ENCODE results near the gene C10orf120. TPM values are rescaled to one million over a fixed set of nuclear protein-coding genes. Genes with fewer than 3 reads are reported as not detected.

Gene C10orf120
- total RNA-seq, 4 donors from 2014 or later, result not detected

DNA sequence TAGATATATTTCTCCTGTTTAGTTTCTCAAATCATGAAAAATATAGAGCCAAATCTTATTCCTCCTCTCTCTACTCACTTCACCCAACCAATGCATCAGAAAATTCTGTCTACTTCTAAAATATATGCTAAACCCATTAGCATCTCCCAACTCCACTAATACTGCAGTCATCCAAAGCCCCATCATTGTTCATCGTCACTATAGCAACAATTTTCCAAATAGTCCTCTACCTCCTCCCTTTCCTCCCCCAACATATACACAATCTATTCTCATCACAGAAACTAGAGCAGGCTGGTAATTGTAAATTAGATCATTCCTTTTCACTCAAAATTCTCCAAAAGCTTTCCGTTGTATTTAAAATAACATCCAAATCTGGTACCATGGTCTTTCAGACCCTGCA lies 38.4 kb upstream of the C10orf120 start:
- Histone ChIP-seq H3K4me1 (no peaks in the 10 kb centered on the region), H3K9me3 (no peaks in the 10 kb centered on the region), H3K27me3 (no peaks in the 10 kb centered on the region), H3K27ac (no peak overlapping the region), H3K36me3 (no peaks in the 10 kb centered on the region), H3K4me3 (no peak overlapping the region)
- TF ChIP-seq, protein P1, sequence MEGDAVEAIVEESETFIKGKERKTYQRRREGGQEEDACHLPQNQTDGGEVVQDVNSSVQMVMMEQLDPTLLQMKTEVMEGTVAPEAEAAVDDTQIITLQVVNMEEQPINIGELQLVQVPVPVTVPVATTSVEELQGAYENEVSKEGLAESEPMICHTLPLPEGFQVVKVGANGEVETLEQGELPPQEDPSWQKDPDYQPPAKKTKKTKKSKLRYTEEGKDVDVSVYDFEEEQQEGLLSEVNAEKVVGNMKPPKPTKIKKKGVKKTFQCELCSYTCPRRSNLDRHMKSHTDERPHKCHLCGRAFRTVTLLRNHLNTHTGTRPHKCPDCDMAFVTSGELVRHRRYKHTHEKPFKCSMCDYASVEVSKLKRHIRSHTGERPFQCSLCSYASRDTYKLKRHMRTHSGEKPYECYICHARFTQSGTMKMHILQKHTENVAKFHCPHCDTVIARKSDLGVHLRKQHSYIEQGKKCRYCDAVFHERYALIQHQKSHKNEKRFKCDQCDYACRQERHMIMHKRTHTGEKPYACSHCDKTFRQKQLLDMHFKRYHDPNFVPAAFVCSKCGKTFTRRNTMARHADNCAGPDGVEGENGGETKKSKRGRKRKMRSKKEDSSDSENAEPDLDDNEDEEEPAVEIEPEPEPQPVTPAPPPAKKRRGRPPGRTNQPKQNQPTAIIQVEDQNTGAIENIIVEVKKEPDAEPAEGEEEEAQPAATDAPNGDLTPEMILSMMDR (IDR thresholded peaks at IDR 0.05), result no peak
- TF ChIP-seq EP300 (IDR thresholded peaks at IDR 0.05) (no peak), POLR2A (IDR thresholded peaks at IDR 0.05) (no peak)
- 88 to 94% methylated on average over 2 of the region's 2 CpGs for WGBS, 2 donors
- DNase-seq (ENCODE audit: low spot score in 2 of 2), result no peak

DNA sequence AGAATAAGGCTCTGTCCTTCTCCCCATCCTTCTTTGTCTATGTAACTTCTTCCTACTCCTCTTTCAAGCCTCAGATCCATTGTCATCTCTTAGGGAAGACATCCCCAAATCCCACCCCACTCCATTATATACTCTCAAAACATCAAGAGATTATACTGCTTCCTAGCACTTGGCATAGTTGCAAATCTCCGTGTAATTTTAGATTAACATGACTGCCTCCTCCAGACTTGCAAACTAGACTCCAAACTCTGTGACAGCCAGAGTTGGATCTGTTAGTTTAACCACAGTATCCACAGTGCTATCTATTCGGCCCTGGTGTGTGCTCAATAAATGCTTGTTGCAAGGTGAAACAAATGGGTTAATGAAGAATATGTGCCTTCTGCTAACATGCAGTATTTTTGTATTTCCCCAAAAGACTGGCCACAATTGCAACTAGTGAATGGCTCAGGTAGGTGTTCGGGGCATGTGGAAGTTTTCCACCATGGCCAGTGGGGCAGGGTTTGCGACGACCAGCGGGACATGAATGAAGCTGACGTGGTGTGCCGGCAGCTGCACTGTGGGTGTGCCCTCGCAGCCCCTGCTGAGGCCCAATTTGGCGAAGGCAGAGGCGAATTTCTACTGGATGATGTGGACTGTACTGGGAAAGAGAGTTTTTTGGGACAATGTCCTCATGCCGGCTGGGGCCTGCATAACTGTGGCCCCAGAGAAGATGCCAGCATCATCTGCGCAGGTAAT lies 34.5 kb upstream of the C10orf120 start:
- WGBS, 2 donors, result 81 to 85% methylated on average over 13 of the region's 13 CpGs
- Histone ChIP-seq H3K4me3 (no peak overlapping the region), H3K36me3 (no peaks in the 10 kb centered on the region), H3K27ac (no peak overlapping the region), H3K27me3 (no peaks in the 10 kb centered on the region), H3K9me3 (no peaks in the 10 kb centered on the region), H3K4me1 (no peaks in the 10 kb centered on the region)
- DNase-seq (ENCODE audit: low spot score in 2 of 2), result no peak
- TF ChIP-seq, protein P1 (IDR thresholded peaks at IDR 0.05), result no peak
- TF ChIP-seq POLR2A (IDR thresholded peaks at IDR 0.05) (no peak), EP300 (IDR thresholded peaks at IDR 0.05) (no peak)

DNA sequence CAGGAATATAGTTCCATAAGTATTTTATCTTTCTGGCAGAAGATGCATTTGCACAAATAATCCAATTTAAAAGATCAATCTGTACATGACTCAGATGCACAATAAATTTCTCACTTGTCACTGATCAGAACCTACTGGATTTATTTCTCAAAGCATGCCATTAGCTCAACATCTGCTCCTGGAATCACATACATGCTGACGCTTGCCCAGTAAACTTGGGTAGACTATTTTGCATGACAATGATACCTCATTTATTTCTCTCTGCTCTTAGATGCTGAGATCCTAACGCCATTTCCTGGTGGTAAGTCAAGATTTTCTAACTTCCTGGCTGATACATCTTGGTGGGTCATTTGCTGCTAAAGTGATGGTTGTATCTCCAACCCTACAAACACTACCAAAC lies 33.8 kb upstream of the C10orf120 start:
- H3K4me1 ChIP-seq, result no peaks in the 10 kb centered on the region
- no peak for DNase-seq (ENCODE audit: low spot score in 2 of 2)
- H3K4me3 ChIP-seq, result no peak overlapping the region
- 39 to 48% methylated on average over 2 of the region's 2 CpGs for WGBS, 2 donors
- H3K36me3 ChIP-seq, result no peaks in the 10 kb centered on the region
- no peaks in the 10 kb centered on the region for H3K9me3 ChIP-seq
- TF ChIP-seq EP300 (IDR thresholded peaks at IDR 0.05), result no peak
- TF ChIP-seq, protein P1 (IDR thresholded peaks at IDR 0.05), result no peak
- TF ChIP-seq POLR2A (IDR thresholded peaks at IDR 0.05), result no peak
- no peak overlapping the region for H3K27ac ChIP-seq
- H3K27me3 ChIP-seq, result no peaks in the 10 kb centered on the region

DNA sequence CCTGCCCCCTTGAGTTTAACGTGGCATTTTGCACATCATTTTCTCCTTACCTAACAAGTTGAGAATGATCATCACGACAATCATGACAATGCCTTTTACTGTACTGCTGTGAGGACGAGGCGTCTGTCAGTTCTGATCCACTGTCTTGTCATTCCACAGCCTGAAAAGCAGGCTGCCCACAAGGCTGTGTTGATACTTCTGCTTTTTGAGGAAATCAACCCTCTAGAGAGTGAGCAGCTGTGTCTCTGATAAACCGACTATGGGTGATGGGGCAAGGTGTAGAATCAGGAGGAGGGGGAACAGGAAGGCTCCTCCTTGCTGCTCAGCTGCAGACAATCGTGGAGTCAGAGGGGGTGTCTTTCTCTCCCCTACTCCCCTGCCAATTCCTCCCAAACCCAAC lies 30.6 kb upstream of the C10orf120 start:
- Histone ChIP-seq H3K9me3 (no peaks in the 10 kb centered on the region), H3K4me3 (no peak overlapping the region), H3K36me3 (no peaks in the 10 kb centered on the region), H3K4me1 (no peaks in the 10 kb centered on the region), H3K27ac (no peak overlapping the region), H3K27me3 (no peaks in the 10 kb centered on the region)
- TF ChIP-seq, protein P1 (IDR thresholded peaks at IDR 0.05), result no peak
- TF ChIP-seq POLR2A (IDR thresholded peaks at IDR 0.05), result no peak
- TF ChIP-seq EP300 (IDR thresholded peaks at IDR 0.05), result no peak
- DNase-seq (ENCODE audit: low spot score in 2 of 2), result no peak
- 47 to 57% methylated on average over 6 of the region's 6 CpGs for WGBS, 2 donors

DNA sequence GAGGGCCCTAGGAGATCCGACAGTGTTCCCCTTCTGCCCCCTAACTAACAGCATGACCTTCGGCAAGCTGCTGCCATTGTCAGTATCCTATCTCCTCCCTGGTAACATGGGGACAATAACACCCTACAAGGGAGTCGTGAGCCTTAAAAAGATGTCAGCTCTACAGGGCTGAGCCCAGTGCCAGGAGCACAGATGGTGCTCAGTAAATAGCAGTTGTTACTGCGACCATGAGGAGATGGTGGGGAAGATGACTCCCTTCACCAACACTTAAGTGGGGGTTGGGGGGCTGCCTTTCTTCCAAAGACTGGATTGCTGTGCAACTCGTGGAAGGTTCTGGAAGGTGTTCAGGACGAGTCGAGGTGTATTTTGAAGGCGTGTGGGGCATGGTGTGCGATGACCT lies 29.5 kb upstream of the C10orf120 start:
- Histone ChIP-seq H3K27me3 (no peaks in the 10 kb centered on the region), H3K4me1 (no peaks in the 10 kb centered on the region), H3K4me3 (no peak overlapping the region), H3K9me3 (no peaks in the 10 kb centered on the region), H3K36me3 (no peaks in the 10 kb centered on the region), H3K27ac (no peak overlapping the region)
- 79 to 86% methylated on average over 9 of the region's 9 CpGs for WGBS, 2 donors
- no peak for DNase-seq (ENCODE audit: low spot score in 2 of 2)
- TF ChIP-seq EP300 (IDR thresholded peaks at IDR 0.05) (no peak), POLR2A (IDR thresholded peaks at IDR 0.05) (no peak)

Data from tibial nerve (tissue), 4 donors.